Measurements from ENCODE around the gene DENND1C.

Gene DENND1C

GRCh38 chr19:6459262-6460098, 22.1 kb downstream of the DENND1C start, which contains the start of gene SLC25A23:
Gene SLC25A23, minus strand, starts transcription at chr19:6459792. Its CDS starts 164 bp downstream, at chr19:6459628.
- H3K27ac ChIP-seq (ENCODE audit: low read depth, low read length): peak within 1 kb of the TSS; percentile 68
- H3K9me2 ChIP-seq (replicated peaks; ENCODE audit: control insufficient read depth, low read length): no peaks in the 10 kb centered on the region
- TF ChIP-seq CTCF (IDR thresholded peaks at IDR 0.05; ENCODE audit: low read depth, low read length, poor library complexity, severe bottlenecking) (no peak), EZH2phosphoT487 (IDR thresholded peaks at IDR 0.05; ENCODE audit: borderline replicate concordance, low read length) (no peak)

GRCh38 chr19:6458695-6459261, 22.8 kb downstream of the DENND1C start:
- Histone ChIP-seq H3K4me2 (ENCODE audit: low read length) (peak overlapping the region; percentile 91), H3K9me2 (replicated peaks; ENCODE audit: control insufficient read depth, low read length) (no peaks in the 10 kb centered on the region), H3K36me3 (ENCODE audit: control insufficient read depth, low read length) (peaks cover 40% of the 10 kb centered on the region), H3K79me2 (ENCODE audit: control insufficient read depth, low read length) (peaks cover 22% of the 10 kb centered on the region), H3K27ac (ENCODE audit: low read depth, low read length) (peak overlapping the region; percentile 53), H3K4me1 (ENCODE audit: control insufficient read depth, low read length) (peaks cover 15% of the 10 kb centered on the region), H3K4me3 (ENCODE audit: low read length) (peak overlapping the region; percentile 87), H3K27me3 (ENCODE audit: control insufficient read depth, low read length) (no peaks in the 10 kb centered on the region), H3F3A (ENCODE audit: control insufficient read depth, insufficient read depth) (no peaks in the 10 kb centered on the region), H4K20me1 (ENCODE audit: control insufficient read depth, insufficient read depth, low read depth, low read length) (no peaks in the 10 kb centered on the region), H3K9me3 (ENCODE audit: control insufficient read depth, insufficient read depth, low read length) (peaks cover 13% of the 10 kb centered on the region)
- no peak for TF ChIP-seq CTCF (IDR thresholded peaks at IDR 0.05; ENCODE audit: low read depth, low read length, poor library complexity, severe bottlenecking)
- TF ChIP-seq EZH2phosphoT487 (IDR thresholded peaks at IDR 0.05; ENCODE audit: borderline replicate concordance, low read length): no peak

More at GRCh38 chr19:6459262-6460098, 22.1 kb downstream of the DENND1C start, which contains the start of gene SLC25A23:
- Histone ChIP-seq H3K4me3 (ENCODE audit: low read length) (peak within 1 kb of the TSS; percentile 87), H3K27me3 (ENCODE audit: control insufficient read depth, low read length) (no peaks in the 10 kb centered on the region), H3K9me3 (ENCODE audit: control insufficient read depth, insufficient read depth, low read length) (peaks cover 6% of the 10 kb centered on the region), H3F3A (ENCODE audit: control insufficient read depth, insufficient read depth) (no peaks in the 10 kb centered on the region), H3K36me3 (ENCODE audit: control insufficient read depth, low read length) (peaks cover 33% of the 10 kb centered on the region), H3K4me1 (ENCODE audit: control insufficient read depth, low read length) (peaks cover 15% of the 10 kb centered on the region), H3K4me2 (ENCODE audit: low read length) (peak within 1 kb of the TSS; percentile 91), H3K79me2 (ENCODE audit: control insufficient read depth, low read length) (peaks cover 22% of the 10 kb centered on the region), H4K20me1 (ENCODE audit: control insufficient read depth, insufficient read depth, low read depth, low read length) (no peaks in the 10 kb centered on the region)

- no peaks in the 10 kb centered on the region for H3F3A ChIP-seq (ENCODE audit: control insufficient read depth, insufficient read depth)
- H3K9me2 ChIP-seq (replicated peaks; ENCODE audit: control insufficient read depth, low read length): no peaks in the 10 kb centered on the region
- H4K20me1 ChIP-seq (ENCODE audit: control insufficient read depth, insufficient read depth, low read depth, low read length): no peaks in the 10 kb centered on the region
- peaks cover 45% of the 10 kb centered on the region for H3K36me3 ChIP-seq (ENCODE audit: control insufficient read depth, low read length)
- H3K79me2 ChIP-seq (ENCODE audit: control insufficient read depth, low read length): peaks cover 22% of the 10 kb centered on the region
- H3K4me2 ChIP-seq (ENCODE audit: low read length): peak overlapping the region; percentile 91
- peaks cover 15% of the 10 kb centered on the region for H3K4me1 ChIP-seq (ENCODE audit: control insufficient read depth, low read length)
- H3K27ac ChIP-seq (ENCODE audit: low read depth, low read length): peak overlapping the region; percentile 53
- no peaks in the 10 kb centered on the region for H3K27me3 ChIP-seq (ENCODE audit: control insufficient read depth, low read length)
- H3K4me3 ChIP-seq (ENCODE audit: low read length): peak overlapping the region; percentile 87
- TF ChIP-seq EZH2phosphoT487 (IDR thresholded peaks at IDR 0.05; ENCODE audit: borderline replicate concordance, low read length): no peak
- TF ChIP-seq CTCF (IDR thresholded peaks at IDR 0.05; ENCODE audit: low read depth, low read length, poor library complexity, severe bottlenecking): no peak
- H3K9me3 ChIP-seq (ENCODE audit: control insufficient read depth, insufficient read depth, low read length): peaks cover 13% of the 10 kb centered on the region
Measured at GRCh38 chr19:6457958-6458694, 23.5 kb downstream of the DENND1C start.

All from DOHH2 (cell line).